SK-N-SH treated with all-trans-retinoic acid at 6 μM for 48 hours (cell line): ENCODE results near the gene WDTC1.

Source experiments
- ARNTL ChIP-seq: fragments of 450-650 bp; formaldehyde crosslinking; IDR thresholded peaks from 2 replicates; pipeline ENCODE4 v1.5.0; 2020; ENCODE audit warnings: low read depth, mild to moderate bottlenecking, moderate library complexity, borderline replicate concordance
- CREB5 ChIP-seq: fragments of 250-450 bp; sonication (Bioruptor Pico); IDR thresholded peaks from 2 replicates; pipeline ENCODE4 v1.5.1; 2020; ENCODE audit warnings: low read depth, mild to moderate bottlenecking, moderate library complexity
- CSDC2 ChIP-seq: fragments of 250-450 bp; sonication (Bioruptor Pico); IDR thresholded peaks from 2 replicates; pipeline ENCODE4 v1.5.0; 2020; ENCODE audit warnings: mild to moderate bottlenecking, moderate library complexity
- ESRRG ChIP-seq: fragments of 250-450 bp; sonication (Bioruptor Pico); IDR thresholded peaks from 2 replicates; pipeline ENCODE4 v1.6.1; 2021; ENCODE audit warnings: mild to moderate bottlenecking
- PPARA ChIP-seq: fragments of 250-450 bp; sonication (Bioruptor Pico); IDR thresholded peaks from 2 replicates; pipeline ENCODE4 v1.5.0; 2020; ENCODE audit warnings: mild to moderate bottlenecking, borderline replicate concordance
- TCF4 ChIP-seq: fragments of 250-450 bp; sonication (Bioruptor Pico); IDR thresholded peaks from 2 replicates; pipeline ENCODE4 v1.8.0; 2021; ENCODE audit warnings: mild to moderate bottlenecking, moderate library complexity, borderline replicate concordance
- TOX ChIP-seq: fragments of 250-450 bp; sonication (Bioruptor Pico); IDR thresholded peaks from 2 replicates; pipeline ENCODE4 v1.8.0; 2021; ENCODE audit warnings: mild to moderate bottlenecking, moderate library complexity, borderline replicate concordance
- ZC3H10 ChIP-seq: fragments of 250-450 bp; sonication (Bioruptor Pico); IDR thresholded peaks from 2 replicates; pipeline ENCODE4 v1.5.1; 2021; ENCODE audit warnings: mild to moderate bottlenecking, moderate library complexity
- ZFP3 ChIP-seq: fragments of 250-450 bp; sonication (Bioruptor Pico); IDR thresholded peaks from 2 replicates; pipeline ENCODE4 v1.5.0; 2020; ENCODE audit warnings: mild to moderate bottlenecking, moderate library complexity
- ZNF565 ChIP-seq: fragments of 450-650 bp; formaldehyde crosslinking; conservative IDR thresholded peaks from 2 replicates; pipeline ENCODE4 v1.5.0; 2020; ENCODE audit warnings: low read depth, mild to moderate bottlenecking, moderate library complexity
- ZNF70 ChIP-seq: fragments of 450-650 bp; formaldehyde crosslinking; IDR thresholded peaks from 2 replicates; pipeline ENCODE4 v1.5.0; 2020; ENCODE audit warnings: mild to moderate bottlenecking, moderate library complexity
- ZNF8 ChIP-seq: fragments of 450-650 bp; formaldehyde crosslinking; IDR thresholded peaks from 2 replicates; pipeline ENCODE4 v1.5.0; 2020; ENCODE audit warnings: mild to moderate bottlenecking, moderate library complexity
- TF ChIP-seq, protein P1 (sequence below): fragments of 250-450 bp; sonication (Bioruptor Pico); IDR thresholded peaks from 2 replicates; pipeline ENCODE4 v1.8.0; 2020; ENCODE audit warnings: mild to moderate bottlenecking, moderate library complexity, borderline replicate concordance
- TF ChIP-seq, protein P2 (sequence below): fragments of 250-450 bp; sonication (Bioruptor Pico); IDR thresholded peaks from 2 replicates; pipeline ENCODE4 v1.8.0; 2021; ENCODE audit warnings: low read depth, mild to moderate bottlenecking, moderate library complexity, borderline replicate concordance

DNA sequence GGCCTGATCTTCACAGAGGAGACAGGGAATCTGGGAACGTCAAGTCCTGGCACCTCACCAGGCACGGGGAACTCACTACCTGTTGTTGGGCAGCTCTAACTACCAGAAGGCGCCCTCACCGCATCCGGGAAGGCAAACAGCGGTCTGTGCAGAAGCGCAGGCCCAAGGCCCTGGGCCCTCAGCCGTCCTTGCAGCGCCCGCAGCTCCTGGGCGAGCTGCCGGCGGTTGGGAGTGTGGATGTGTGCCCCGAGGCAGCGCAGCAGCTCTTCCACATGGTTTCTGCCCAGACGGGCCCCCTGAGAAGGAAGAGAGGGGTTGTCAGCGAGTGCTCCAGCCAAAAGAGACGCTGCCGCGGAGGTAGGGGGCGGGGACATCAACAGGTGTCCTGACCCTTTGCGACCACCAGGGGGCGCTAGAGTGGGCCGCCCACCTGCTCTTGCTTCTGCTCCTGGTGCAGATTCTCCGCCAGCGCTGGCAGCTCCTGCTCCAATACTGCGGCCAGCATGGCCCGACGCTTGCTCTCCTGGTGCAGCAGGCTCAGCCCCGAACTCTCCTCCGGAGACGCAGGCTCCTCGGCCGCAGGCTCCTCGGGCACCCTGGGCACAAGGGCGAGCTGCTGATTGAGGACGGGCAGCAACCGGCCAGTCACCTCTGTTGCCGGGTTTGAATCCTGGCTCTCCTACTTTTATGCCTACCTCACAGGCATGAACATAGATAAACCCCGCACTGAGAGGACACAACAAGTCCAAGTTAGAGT, 123.0 kb downstream of the WDTC1 start:
- TF ChIP-seq PPARA (CRISPR knock-in tag), result no peak
- TF ChIP-seq, protein P1, sequence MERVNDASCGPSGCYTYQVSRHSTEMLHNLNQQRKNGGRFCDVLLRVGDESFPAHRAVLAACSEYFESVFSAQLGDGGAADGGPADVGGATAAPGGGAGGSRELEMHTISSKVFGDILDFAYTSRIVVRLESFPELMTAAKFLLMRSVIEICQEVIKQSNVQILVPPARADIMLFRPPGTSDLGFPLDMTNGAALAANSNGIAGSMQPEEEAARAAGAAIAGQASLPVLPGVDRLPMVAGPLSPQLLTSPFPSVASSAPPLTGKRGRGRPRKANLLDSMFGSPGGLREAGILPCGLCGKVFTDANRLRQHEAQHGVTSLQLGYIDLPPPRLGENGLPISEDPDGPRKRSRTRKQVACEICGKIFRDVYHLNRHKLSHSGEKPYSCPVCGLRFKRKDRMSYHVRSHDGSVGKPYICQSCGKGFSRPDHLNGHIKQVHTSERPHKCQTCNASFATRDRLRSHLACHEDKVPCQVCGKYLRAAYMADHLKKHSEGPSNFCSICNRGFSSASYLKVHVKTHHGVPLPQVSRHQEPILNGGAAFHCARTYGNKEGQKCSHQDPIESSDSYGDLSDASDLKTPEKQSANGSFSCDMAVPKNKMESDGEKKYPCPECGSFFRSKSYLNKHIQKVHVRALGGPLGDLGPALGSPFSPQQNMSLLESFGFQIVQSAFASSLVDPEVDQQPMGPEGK (CRISPR knock-in tag), result no peak
- TF ChIP-seq ARNTL, result no peak
- TF ChIP-seq ESRRG (CRISPR knock-in tag), result no peak
- no peak for TF ChIP-seq ZFP3
- no peak for TF ChIP-seq CSDC2 (CRISPR knock-in tag)
- TF ChIP-seq TCF4 (CRISPR knock-in tag), result no peak
- TF ChIP-seq ZC3H10, result no peak
- no peak for TF ChIP-seq CREB5 (CRISPR knock-in tag)
- no peak for TF ChIP-seq ZNF70 (CRISPR knock-in tag)
- TF ChIP-seq, protein P2, sequence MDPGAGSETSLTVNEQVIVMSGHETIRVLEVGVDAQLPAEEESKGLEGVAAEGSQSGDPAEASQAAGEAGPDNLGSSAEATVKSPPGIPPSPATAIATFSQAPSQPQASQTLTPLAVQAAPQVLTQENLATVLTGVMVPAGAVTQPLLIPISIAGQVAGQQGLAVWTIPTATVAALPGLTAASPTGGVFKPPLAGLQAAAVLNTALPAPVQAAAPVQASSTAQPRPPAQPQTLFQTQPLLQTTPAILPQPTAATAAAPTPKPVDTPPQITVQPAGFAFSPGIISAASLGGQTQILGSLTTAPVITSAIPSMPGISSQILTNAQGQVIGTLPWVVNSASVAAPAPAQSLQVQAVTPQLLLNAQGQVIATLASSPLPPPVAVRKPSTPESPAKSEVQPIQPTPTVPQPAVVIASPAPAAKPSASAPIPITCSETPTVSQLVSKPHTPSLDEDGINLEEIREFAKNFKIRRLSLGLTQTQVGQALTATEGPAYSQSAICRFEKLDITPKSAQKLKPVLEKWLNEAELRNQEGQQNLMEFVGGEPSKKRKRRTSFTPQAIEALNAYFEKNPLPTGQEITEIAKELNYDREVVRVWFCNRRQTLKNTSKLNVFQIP, result no peak
- TF ChIP-seq ZNF8, result no peak
- TF ChIP-seq TOX (CRISPR knock-in tag), result no peak
- TF ChIP-seq ZNF565 (CRISPR knock-in tag), result no peak
